SH-SY5Y (cell line): ENCODE data around the gene UBAC2.

Source experiments
- GATA2 ChIP-seq: IDR thresholded peaks from 2 replicates; pipeline ENCODE4 v1.6.1; 2011; ENCODE audit warnings: mild to moderate bottlenecking, low read depth, low read length
- GATA3 ChIP-seq: IDR thresholded peaks from 2 replicates; pipeline ENCODE4 v1.6.1; 2011; ENCODE audit warnings: low read depth, mild to moderate bottlenecking, low read length, moderate library complexity

DNA sequence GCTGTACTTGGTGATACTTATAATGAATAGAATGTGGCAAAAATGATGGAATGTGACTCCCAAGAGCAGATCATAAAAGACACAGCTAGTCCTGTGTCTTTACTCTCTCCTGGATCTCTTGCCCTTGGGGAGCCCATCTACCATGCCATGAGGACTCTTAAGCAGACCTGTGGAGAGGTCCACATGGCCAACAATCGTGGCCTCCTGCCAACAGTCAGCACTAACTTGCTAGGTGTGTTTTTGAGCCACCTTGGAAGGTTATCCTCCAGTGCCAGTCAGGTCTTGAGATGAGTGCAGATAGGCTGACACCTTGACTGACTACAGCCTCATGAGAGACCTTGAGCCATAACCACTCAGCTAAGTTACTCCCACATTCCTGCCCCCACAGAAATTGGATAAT is 128.8 kb downstream of the UBAC2 start:
- TF ChIP-seq GATA2 (no peak), GATA3 (no peak)
